IMR-90 (cell line): ENCODE measurements around the gene WDTC1. TPM values are rescaled to one million over a fixed set of nuclear protein-coding genes. Genes with fewer than 3 reads are reported as not detected.

ENCODE experiments used
- ATAC-seq: fragments of 200-7000 bp; cut with Tn5 transposase; 2 replicates; pipeline ENCODE4 v1.9.1; 2020; ENCODE audit warnings: low read depth, mild to moderate bottlenecking, moderate library complexity
- BruUV-seq: library from RNA; stranded (reverse); fragments of 400-500 nt; replicated peaks from 2 replicates; lab custom pipeline; 2021; lab: Mats Ljungman, UMichigan
- CTCF ChIA-PET: fragments of 300-600 bp; formaldehyde crosslinking; extraction: SDS; loops from one replicate; lab custom pipeline; 2021; ENCODE audit warnings: antibody characterized with exemption; lab: Yijun Ruan, JAX
- POLR2A ChIA-PET: fragments of 300-600 bp; sonication (Branson Sonifier 250); formaldehyde crosslinking; loops from one replicate; lab custom pipeline; 2022; ENCODE audit warnings: antibody characterized with exemption; ENCODE audit not compliant: unreplicated experiment; lab: Charles Lee
- DNase-seq: peaks from one replicate; pipeline ENCODE4 v3.0.0; 2013
- H2AFZ ChIP-seq: replicated peaks from 2 replicates; pipeline ENCODE3; 2013; ENCODE audit warnings: low read length, mild to moderate bottlenecking; ENCODE audit not compliant: poor library complexity
- H2AK5ac ChIP-seq: 2 replicates; pipeline ENCODE4 v1.6.1; 2013; ENCODE audit warnings: low read depth, low read length, inconsistent platforms
- H2AK9ac ChIP-seq: replicated peaks from 2 replicates; pipeline ENCODE3; 2013; ENCODE audit warnings: mild to moderate bottlenecking, low read depth, low read length, moderate library complexity; ENCODE audit not compliant: poor library complexity
- H2BK120ac ChIP-seq: 2 replicates; pipeline ENCODE4 v1.6.1; 2013; ENCODE audit warnings: low read depth, low read length, inconsistent platforms
- H2BK15ac ChIP-seq: 3 replicates; pipeline ENCODE4 v1.6.1; 2013; ENCODE audit warnings: low read depth, low read length, inconsistent platforms
- H2BK20ac ChIP-seq: 2 replicates; pipeline ENCODE4 v1.6.1; 2013; ENCODE audit warnings: low read depth, mild to moderate bottlenecking, inconsistent platforms, low read length, moderate library complexity
- H2BK5ac ChIP-seq: 2 replicates; pipeline ENCODE4 v1.6.1; 2013; ENCODE audit warnings: mild to moderate bottlenecking, low read depth, low read length, inconsistent platforms; ENCODE audit not compliant: poor library complexity, severe bottlenecking
- H3K14ac ChIP-seq: replicated peaks from 2 replicates; pipeline ENCODE4 v1.6.1; 2013; ENCODE audit warnings: low read depth, low read length, inconsistent platforms
- H3K18ac ChIP-seq: 2 replicates; pipeline ENCODE4 v1.6.1; 2013; ENCODE audit warnings: low read depth, low read length, control low read depth
- H3K23ac ChIP-seq: 2 replicates; pipeline ENCODE4 v1.6.1; 2013; ENCODE audit warnings: low read depth, low read length, inconsistent platforms
- H3K27ac ChIP-seq: 2 replicates; pipeline ENCODE4 v1.5.1; 2013; ENCODE audit warnings: mild to moderate bottlenecking, control low read depth, low read length; ENCODE audit not compliant: insufficient read depth
- H3K27me3 ChIP-seq: 2 replicates; pipeline ENCODE4 v1.6.1; 2013; ENCODE audit warnings: low read length; ENCODE audit not compliant: control insufficient read depth, insufficient read depth
- H3K36me3 ChIP-seq: 2 replicates; pipeline ENCODE4 v1.6.1; 2013; ENCODE audit warnings: low read length, mixed read lengths; ENCODE audit not compliant: control insufficient read depth, insufficient read depth
- H3K4ac ChIP-seq: 2 replicates; pipeline ENCODE4 v1.6.1; 2013; ENCODE audit warnings: low read depth, low read length, inconsistent platforms
- H3K4me1 ChIP-seq: 2 replicates; pipeline ENCODE4 v1.6.1; 2013; ENCODE audit warnings: low read length, mixed read lengths; ENCODE audit not compliant: control insufficient read depth, insufficient read depth
- H3K4me2 ChIP-seq: 2 replicates; pipeline ENCODE4 v1.6.1; 2013; ENCODE audit warnings: low read depth, mild to moderate bottlenecking, control low read depth, low read length, moderate library complexity
- H3K4me3 ChIP-seq: 2 replicates; pipeline ENCODE4 v1.5.1; 2013; ENCODE audit warnings: low read depth, mild to moderate bottlenecking, control low read depth, low read length, moderate library complexity; ENCODE audit not compliant: insufficient read depth
- H3K56ac ChIP-seq: 2 replicates; pipeline ENCODE4 v1.6.1; 2013; ENCODE audit warnings: low read length, inconsistent platforms; ENCODE audit not compliant: insufficient read depth; ENCODE audit errors: extremely low read depth
- H3K79me1 ChIP-seq, 2 experiments: 2 replicates each; pipeline ENCODE4 v1.6.1; 2013; ENCODE audit warnings: low read length in 2 of 2, inconsistent platforms in 1 of 2, low read depth in 1 of 2
- H3K9ac ChIP-seq: 2 replicates; pipeline ENCODE4 v1.6.1; 2013; ENCODE audit warnings: low read depth, low read length, control low read depth
- H3K9me1 ChIP-seq: 2 replicates; pipeline ENCODE4 v1.6.1; 2013; ENCODE audit warnings: low read length, inconsistent platforms; ENCODE audit not compliant: insufficient read depth
- H3K9me3 ChIP-seq: 2 replicates; pipeline ENCODE4 v1.6.1; 2013; ENCODE audit warnings: low read length; ENCODE audit not compliant: control insufficient read depth, insufficient read depth
- H4K20me1 ChIP-seq: 2 replicates; pipeline ENCODE4 v1.6.1; 2013; ENCODE audit warnings: low read length, inconsistent platforms; ENCODE audit not compliant: insufficient read depth
- H4K5ac ChIP-seq: 2 replicates; pipeline ENCODE4 v1.6.1; 2013; ENCODE audit warnings: mild to moderate bottlenecking, low read depth, low read length, control low read depth
- H4K8ac ChIP-seq, 2 experiments: 2 replicates each; pipeline ENCODE4 v1.6.1; 2013; ENCODE audit warnings: low read depth in 2 of 2, low read length in 2 of 2, control low read depth in 1 of 2, inconsistent platforms in 1 of 2
- H4K91ac ChIP-seq: 2 replicates; pipeline ENCODE4 v1.6.1; 2013; ENCODE audit warnings: low read depth, low read length, inconsistent platforms; ENCODE audit not compliant: insufficient read depth
- BHLHE40 ChIP-seq: fragments of 150-350 bp; IDR thresholded peaks from 2 replicates; pipeline ENCODE4 v1.6.1; 2016; ENCODE audit warnings: mild to moderate bottlenecking, low read depth, low read length
- CEBPB ChIP-seq: IDR thresholded peaks from 2 replicates; pipeline ENCODE4 v1.6.1; 2012; ENCODE audit warnings: low read depth, low read length, improper control_type of control experiment
- CHD1 ChIP-seq: IDR thresholded peaks from 2 replicates; pipeline ENCODE4 v1.6.1; 2012; ENCODE audit warnings: low read depth, low read length, improper control_type of control experiment
- CTCF ChIP-seq: conservative IDR thresholded peaks from 2 replicates; pipeline ENCODE4 v1.5.1; 2012; ENCODE audit warnings: mild to moderate bottlenecking, low read depth, low read length, improper control_type of control experiment
- ELK1 ChIP-seq: fragments of 150-350 bp; IDR thresholded peaks from 2 replicates; pipeline ENCODE4 v1.6.1; 2016; ENCODE audit warnings: low read depth, mild to moderate bottlenecking, low read length, moderate library complexity, borderline replicate concordance
- FOS ChIP-seq: fragments of 150-350 bp; IDR thresholded peaks from 2 replicates; pipeline ENCODE4 v1.6.1; 2016; ENCODE audit warnings: low read depth, low read length
- MAFK ChIP-seq: IDR thresholded peaks from 2 replicates; pipeline ENCODE4 v1.6.1; 2012; ENCODE audit warnings: low read depth, low read length, improper control_type of control experiment
- MAZ ChIP-seq: IDR thresholded peaks from 2 replicates; pipeline ENCODE4 v1.6.1; 2012; ENCODE audit warnings: low read depth, mild to moderate bottlenecking, low read length, improper control_type of control experiment, moderate library complexity, borderline replicate concordance
- MXI1 ChIP-seq: IDR thresholded peaks from 2 replicates; pipeline ENCODE4 v1.6.1; 2012; ENCODE audit warnings: low read depth, mild to moderate bottlenecking, low read length, moderate library complexity, borderline replicate concordance
- NFE2L2 ChIP-seq: fragments of 150-350 bp; IDR thresholded peaks from 2 replicates; pipeline ENCODE4 v1.6.1; 2016; ENCODE audit warnings: low read depth, mild to moderate bottlenecking, low read length
- RAD21 ChIP-seq: IDR thresholded peaks from 2 replicates; pipeline ENCODE4 v1.6.1; 2012; ENCODE audit warnings: low read length, improper control_type of control experiment
- RCOR1 ChIP-seq: IDR thresholded peaks from 2 replicates; pipeline ENCODE4 v1.6.1; 2012; ENCODE audit warnings: mild to moderate bottlenecking, low read length, improper control_type of control experiment; ENCODE audit not compliant: insufficient replicate concordance
- RFX5 ChIP-seq: IDR thresholded peaks from 2 replicates; pipeline ENCODE4 v1.8.0; 2012; ENCODE audit warnings: low read depth, mild to moderate bottlenecking, low read length, moderate library complexity
- SMC3 ChIP-seq: fragments of 150-350 bp; IDR thresholded peaks from 2 replicates; pipeline ENCODE4 v1.6.1; 2016; ENCODE audit warnings: low read depth, mild to moderate bottlenecking, antibody characterized with exemption, low read length, moderate library complexity
- USF2 ChIP-seq: fragments of 150-350 bp; IDR thresholded peaks from 2 replicates; pipeline ENCODE4 v1.6.1; 2017; ENCODE audit warnings: mild to moderate bottlenecking, antibody characterized with exemption, low read length, low read depth
- WGBS, 2 experiments: methylation state at CpG; one replicate each; pipeline versions ENCODE4 v1.1.5 to v1.1.7; 2013; ENCODE audit warnings: missing lambda C conversion rate in 2 of 2; ENCODE audit not compliant: insufficient read length in 1 of 2; ENCODE audit errors: extremely low coverage in 2 of 2; 5-methylcytosine and 5-hydroxymethylcytosine counted together
- dilution Hi-C: fragments of 300-500 bp; cut with HindIII; formaldehyde crosslinking; loops from one replicate; pipeline ENCODE4 v1.14.3; 2018; ENCODE audit warnings: low sequenced_read_pairs; ENCODE audit not compliant: unreplicated experiment
- in situ Hi-C: fragments of 300-500 bp; cut with MboI; formaldehyde crosslinking; loops from 3 replicates; pipeline ENCODE4 v1.14.3; 2019; ENCODE audit warnings: low sequenced_read_pairs, inconsistent platforms, mixed read lengths
- intact Hi-C: fragments of 100-400 bp; cut with micrococcal nuclease; formaldehyde crosslinking; loops from 2 replicates; pipeline ENCODE4 v1.10.0; 2022
- polyA plus RNA-seq, 3 experiments: library from polyadenylated mRNA; depleted of rRNA; stranded (reverse); fragments of >200 nt; gene quantifications; 2 replicates each; pipeline ENCODE4 v1.2.3, GENCODE V29; 2012; ENCODE audit warnings: low replicate concordance in 1 of 3
- total RNA-seq: library from RNA; depleted of rRNA; stranded (reverse); fragments of >200 nt; gene quantifications from 2 replicates; pipeline ENCODE4 v1.2.3, GENCODE V29; 2012

Gene WDTC1
- total and polyA plus RNA-seq, 2 of the 4 experiments (the other 2 are of a cell fraction) = 9.9 to 15.2 TPM

- in situ Hi-C loops = loop anchor here (5.0 kb wide), 2 partner anchors 89 to 304 kb away; partner anchors contain the start of gene GPR3
- 0 out of 2 replicates have a peak, but pooled peaks cover 4% of the 10 kb centered on the region for H4K20me1 ChIP-seq
- no peak overlapping the region for H3K14ac ChIP-seq
- no TSS peak for BruUV-seq
- H2BK5ac ChIP-seq = no peak overlapping the region
- no peak overlapping the region for H2BK15ac ChIP-seq
- H2AK9ac ChIP-seq = no peak overlapping the region
- H3K27ac ChIP-seq = no peak overlapping the region
- TF ChIP-seq RFX5 (no peak), CEBPB (no peak), NFE2L2 (no peak), SMC3 (no peak), MAZ (no peak), RCOR1 (no peak), MXI1 (no peak), ELK1 (no peak), BHLHE40 (no peak), MAFK (no peak), USF2 (no peak), CTCF (no peak), RAD21 (no peak), FOS (no peak), CHD1 (no peak)
- peaks cover 26% of the 10 kb centered on the region for H3K4me1 ChIP-seq
- no peak overlapping the region for H3K23ac ChIP-seq
- H3K56ac ChIP-seq = no peak overlapping the region
- H3K36me3 ChIP-seq = peaks cover 6% of the 10 kb centered on the region; the same call in 1 of the 2 replicates
- no peak overlapping the region for H3K4me3 ChIP-seq
- CTCF ChIA-PET = no interaction called here
- no peaks in the 10 kb centered on the region for H3K27me3 ChIP-seq
- H3K9me1 ChIP-seq = peaks cover 9% of the 10 kb centered on the region
- H3K4ac ChIP-seq = no peak overlapping the region
- dilution Hi-C loops = no loop called here
- no peak overlapping the region for H2AFZ ChIP-seq
- 87% methylated on average over 3 of the region's 15 CpGs; no CpG with 5 or more reads in 1 of the 2 experiments for WGBS, 2 experiments
- no peaks in the 10 kb centered on the region for H3K9me3 ChIP-seq
- H4K8ac ChIP-seq = no peak overlapping the region
- POLR2A ChIA-PET = no interaction called here
- no peak overlapping the region for H3K4me2 ChIP-seq
- intact Hi-C loops = no loop called here
- H4K91ac ChIP-seq = no peak overlapping the region
- DNase-seq = no peak
- H3K79me1 ChIP-seq = peaks cover 0 to 19% of the 10 kb centered on the region in 2 experiments; a peak in 2 of 4 replicates
- no peak for ATAC-seq
- no peak overlapping the region for H2AK5ac ChIP-seq
- no peak overlapping the region for H3K18ac ChIP-seq
- H2BK20ac ChIP-seq = no peak overlapping the region
- no peak overlapping the region for H4K5ac ChIP-seq
- H2BK120ac ChIP-seq = no peak overlapping the region
- H3K9ac ChIP-seq = no peak overlapping the region
Observed at GRCh38 chr1:27303509-27303908, 69.1 kb downstream of the WDTC1 start.
